Breast epithelium (tissue), 4 donors: ENCODE measurements around the gene MRAP. TPM values are rescaled to one million over a fixed set of nuclear protein-coding genes. Genes with fewer than 3 reads are reported as not detected.

Experiments
- DNase-seq, 2 donors: peaks; one replicate each; pipeline ENCODE4 v3.0.0-alpha.2; 2019; ENCODE audit warnings: low spot score in 2 of 2
- H3K27ac ChIP-seq, 2 donors: fragments of 200-600 bp; sonication (generic) in 1 of 2; one replicate each; pipeline ENCODE4 v1.5.1; 2016 to 2019; ENCODE audit warnings: mild to moderate bottlenecking in 1 of 2
- H3K27me3 ChIP-seq, 2 donors: fragments of 200-600 bp; sonication (generic) in 1 of 2; one replicate each; pipeline versions ENCODE4 v1.5.1 to v1.6.0; 2017 to 2019; ENCODE audit warnings: control low read depth in 1 of 2, mild to moderate bottlenecking in 1 of 2
- H3K36me3 ChIP-seq: fragments of 200-600 bp; one replicate; pipeline ENCODE4 v1.5.1; 2019
- H3K4me1 ChIP-seq, 2 donors: fragments of 200-600 bp; sonication (generic); one replicate each; pipeline ENCODE4 v1.5.1; 2016 to 2019; ENCODE audit warnings: control low read depth in 1 of 2
- H3K4me3 ChIP-seq, 3 donors: fragments of 200-600 bp; sonication (generic); 1 replicate in 2 of 3; 2 replicates in 1 of 3; pipeline ENCODE4 v1.5.1; 2016 to 2019; ENCODE audit warnings: mild to moderate bottlenecking in 3 of 3, moderate library complexity in 2 of 3
- H3K9me3 ChIP-seq, 2 donors: fragments of 200-600 bp; sonication (generic) in 1 of 2; one replicate each; pipeline ENCODE4 v1.5.1; 2016 to 2019; ENCODE audit warnings: control low read depth in 1 of 2
- CTCF ChIP-seq, 3 donors: fragments of 450-650 bp; IDR thresholded peaks; one replicate each; pipeline ENCODE4 v1.5.1; 2016 to 2017; ENCODE audit warnings: antibody characterized with exemption in 3 of 3, mild to moderate bottlenecking in 3 of 3, moderate library complexity in 3 of 3
- POLR2A ChIP-seq: fragments of 450-650 bp; IDR thresholded peaks from one replicate; pipeline ENCODE4 v1.6.1; 2016; ENCODE audit warnings: antibody characterized with exemption, mild to moderate bottlenecking, moderate library complexity
- POLR2AphosphoS5 ChIP-seq, 3 donors: sonication (generic); formaldehyde crosslinking; IDR thresholded peaks; one replicate each; pipeline ENCODE4 v1.6.1; 2017; ENCODE audit warnings: antibody characterized with exemption in 3 of 3
- intact Hi-C: fragments of 100-400 bp; cut with DNase I; formaldehyde crosslinking; loops from one replicate; pipeline ENCODE4 v1.15.1; 2023; ENCODE audit warnings: low total_unique reads
- total RNA-seq, 3 donors: library from RNA; depleted of rRNA; stranded (reverse); fragments of >200 nt; gene quantifications; one replicate each; pipeline ENCODE4 v1.1.0, GENCODE V29; 2016

The MRAP gene
- total RNA-seq, 3 donors from 2014 or later, result 5.1 to 23.4 (median 8.8) TPM

- peaks cover 13% of the 10 kb centered on the region for H3K36me3 ChIP-seq
- no peaks in the 10 kb centered on the region for H3K4me1 ChIP-seq
- no peak for DNase-seq
- H3K9me3 ChIP-seq, result no peaks in the 10 kb centered on the region
- H3K27me3 ChIP-seq, result no peaks in the 10 kb centered on the region
- TF ChIP-seq POLR2A (no peak), POLR2AphosphoS5 (IDR thresholded peaks at IDR 0.05) (no peak), CTCF (IDR thresholded peaks at IDR 0.05) (no peak)
- no peak overlapping the region for H3K4me3 ChIP-seq
- no peak overlapping the region for H3K27ac ChIP-seq
- intact Hi-C loops, result no loop called here
Measured at GRCh38 chr21:32352526-32352925, 53.9 kb downstream of the MRAP start.

GRCh38 chr21:32353002-32353711 is 54.5 kb downstream of the MRAP start:
- Histone ChIP-seq H3K27me3 (no peaks in the 10 kb centered on the region), H3K9me3 (no peaks in the 10 kb centered on the region), H3K4me1 (no peaks in the 10 kb centered on the region), H3K4me3 (no peak overlapping the region), H3K36me3 (peaks cover 13% of the 10 kb centered on the region), H3K27ac (no peak overlapping the region)
- intact Hi-C loops, result no loop called here
- DNase-seq, result no peak
- no peak for TF ChIP-seq CTCF (IDR thresholded peaks at IDR 0.05)
- no peak for TF ChIP-seq POLR2AphosphoS5 (IDR thresholded peaks at IDR 0.05)
- no peak for TF ChIP-seq POLR2A

GRCh38 chr21:32356874-32357395 is 58.3 kb downstream of the MRAP start:
- Histone ChIP-seq H3K27ac (peak overlapping the region in 1 of 2 donors; percentile 78), H3K4me1 (no peaks in the 10 kb centered on the region), H3K9me3 (no peaks in the 10 kb centered on the region), H3K27me3 (no peaks in the 10 kb centered on the region), H3K4me3 (no peak overlapping the region), H3K36me3 (peaks cover 19% of the 10 kb centered on the region)
- DNase-seq, result no peak
- TF ChIP-seq POLR2A (no peak), POLR2AphosphoS5 (IDR thresholded peaks at IDR 0.05) (no peak), CTCF (IDR thresholded peaks at IDR 0.05) (no peak)
- intact Hi-C loops, result loop anchor here (2.0 to 5.0 kb wide), 2 partner anchors 58 to 505 kb away; partner anchors contain the start of gene MRAP

GRCh38 chr21:32359719-32360260 is 61.1 kb downstream of the MRAP start:
- no peak overlapping the region for H3K4me3 ChIP-seq
- TF ChIP-seq POLR2AphosphoS5 (IDR thresholded peaks at IDR 0.05), result no peak
- no peak for TF ChIP-seq POLR2A
- peak in 1 of 3 donors; percentile 10 for TF ChIP-seq CTCF (IDR thresholded peaks at IDR 0.05)
- H3K27ac ChIP-seq, result peak overlapping the region in 1 of 2 donors; percentile 78
- H3K36me3 ChIP-seq, result peaks cover 17% of the 10 kb centered on the region
- no peak for DNase-seq
- no peaks in the 10 kb centered on the region for H3K9me3 ChIP-seq
- peaks cover 0 to 9% of the 10 kb centered on the region in 2 donors for H3K4me1 ChIP-seq
- no peaks in the 10 kb centered on the region for H3K27me3 ChIP-seq
- intact Hi-C loops, result loop anchor here (5.0 kb wide), 1 partner anchor 507 kb away; no protein-coding TSS in a partner anchor

- peaks cover 17% of the 10 kb centered on the region for H3K36me3 ChIP-seq
- H3K4me1 ChIP-seq, result peaks cover 0 to 9% of the 10 kb centered on the region in 2 donors
- DNase-seq, result no peak
- intact Hi-C loops, result no loop called here
- H3K27ac ChIP-seq, result no peak overlapping the region
- H3K27me3 ChIP-seq, result no peaks in the 10 kb centered on the region
- no peaks in the 10 kb centered on the region for H3K9me3 ChIP-seq
- TF ChIP-seq POLR2A (no peak), POLR2AphosphoS5 (IDR thresholded peaks at IDR 0.05) (no peak), CTCF (IDR thresholded peaks at IDR 0.05) (no peak)
- no peak overlapping the region for H3K4me3 ChIP-seq
Measured at GRCh38 chr21:32360401-32360975, 61.8 kb downstream of the MRAP start.
